ENCODE data around the gene CUBN. TPM values are rescaled to one million over a fixed set of nuclear protein-coding genes. Genes with fewer than 3 reads are reported as not detected.

CUBN gene
- total RNA-seq, 2 experiments from 2014 or later = 0.25 to 0.43 TPM

GRCh38 chr10:17101257-17101909, 28.2 kb downstream of the CUBN start:
- CTCF ChIA-PET = no interaction called here
- intact Hi-C loops (cut with DNase I, micrococcal nuclease) = no loop called here
- no peak overlapping the region for H3K27ac Mint-ChIP-seq
- ATAC-seq (no peak), DNase-seq (no peak)
- no peak overlapping the region for H3K4me3 Mint-ChIP-seq
- peaks cover 3% of the 10 kb centered on the region for H3K36me3 Mint-ChIP-seq (ENCODE audit: low read depth)
- no peaks in the 10 kb centered on the region for H3K9me3 Mint-ChIP-seq (ENCODE audit: low read depth)
- no peaks in the 10 kb centered on the region for H3K27me3 Mint-ChIP-seq
- POLR2A ChIA-PET = no interaction called here
- H3K4me1 Mint-ChIP-seq = no peaks in the 10 kb centered on the region

GRCh38 chr10:17100586-17100985, 29.0 kb downstream of the CUBN start:
- Mint-ChIP-seq H3K4me1 (no peaks in the 10 kb centered on the region), H3K27ac (no peak overlapping the region), H3K9me3 (ENCODE audit: low read depth) (no peaks in the 10 kb centered on the region), H3K4me3 (no peak overlapping the region), H3K27me3 (no peaks in the 10 kb centered on the region), H3K36me3 (ENCODE audit: low read depth) (peaks cover 5% of the 10 kb centered on the region)
- intact Hi-C loops (cut with DNase I, micrococcal nuclease) = no loop called here
- ChIA-PET CTCF (no interaction called here), POLR2A (no interaction called here)
- ATAC-seq (no peak), DNase-seq (no peak)

- ATAC-seq (no peak), DNase-seq (no peak)
- Mint-ChIP-seq H3K9me3 (ENCODE audit: low read depth) (peaks cover 7% of the 10 kb centered on the region), H3K36me3 (ENCODE audit: low read depth) (peaks cover 5% of the 10 kb centered on the region), H3K4me1 (no peaks in the 10 kb centered on the region), H3K27me3 (no peaks in the 10 kb centered on the region), H3K4me3 (no peak overlapping the region), H3K27ac (no peak overlapping the region)
- ChIA-PET POLR2A (no interaction called here), CTCF (interaction anchor here (0.8 kb wide), 1 partner anchor 9 kb away, joined by 3 read pairs; no protein-coding TSS in a partner anchor)
- intact Hi-C loops (cut with DNase I, micrococcal nuclease) = no loop called here
Observed at GRCh38 chr10:17098012-17098411, 31.6 kb downstream of the CUBN start.

GRCh38 chr10:17094844-17095243, 34.8 kb downstream of the CUBN start:
- Mint-ChIP-seq H3K4me1 (peaks cover 4% of the 10 kb centered on the region), H3K9me3 (ENCODE audit: low read depth) (peaks cover 7% of the 10 kb centered on the region), H3K27me3 (no peaks in the 10 kb centered on the region), H3K4me3 (no peak overlapping the region), H3K36me3 (ENCODE audit: low read depth) (peaks cover 5% of the 10 kb centered on the region), H3K27ac (no peak overlapping the region)
- no peak for ATAC-seq
- ChIA-PET CTCF (no interaction called here), POLR2A (no interaction called here)
- intact Hi-C loops (cut with DNase I, micrococcal nuclease) = no loop called here
- no peak for DNase-seq

GRCh38 chr10:17092986-17093803, 36.4 kb downstream of the CUBN start:
- no peaks in the 10 kb centered on the region for H3K27me3 Mint-ChIP-seq
- CTCF ChIA-PET = no interaction called here

GRCh38 chr10:17092216-17092944, 37.2 kb downstream of the CUBN start:
- ChIA-PET POLR2A (no interaction called here), CTCF (no interaction called here)
- no peak for DNase-seq
- no peak overlapping the region for H3K4me3 Mint-ChIP-seq
- no peak for ATAC-seq
- H3K36me3 Mint-ChIP-seq (ENCODE audit: low read depth) = peaks cover 5% of the 10 kb centered on the region
- H3K27ac Mint-ChIP-seq = no peak overlapping the region
- H3K4me1 Mint-ChIP-seq = peaks cover 4% of the 10 kb centered on the region
- intact Hi-C loops (cut with DNase I, micrococcal nuclease) = no loop called here
- H3K27me3 Mint-ChIP-seq = no peaks in the 10 kb centered on the region
- peaks cover 7% of the 10 kb centered on the region for H3K9me3 Mint-ChIP-seq (ENCODE audit: low read depth)

More at GRCh38 chr10:17092986-17093803, 36.4 kb downstream of the CUBN start:
- POLR2A ChIA-PET = no interaction called here
- H3K9me3 Mint-ChIP-seq (ENCODE audit: low read depth) = peaks cover 7% of the 10 kb centered on the region
- no peak overlapping the region for H3K4me3 Mint-ChIP-seq
- peaks cover 5% of the 10 kb centered on the region for H3K36me3 Mint-ChIP-seq (ENCODE audit: low read depth)
- ATAC-seq (no peak), DNase-seq (no peak)
- intact Hi-C loops (cut with DNase I, micrococcal nuclease) = no loop called here
- H3K27ac Mint-ChIP-seq = no peak overlapping the region
- H3K4me1 Mint-ChIP-seq = peaks cover 4% of the 10 kb centered on the region

- Mint-ChIP-seq H3K27me3 (no peaks in the 10 kb centered on the region), H3K4me3 (no peak overlapping the region), H3K36me3 (ENCODE audit: low read depth) (peaks cover 8% of the 10 kb centered on the region), H3K27ac (no peak overlapping the region), H3K9me3 (ENCODE audit: low read depth) (no peaks in the 10 kb centered on the region), H3K4me1 (peaks cover 4% of the 10 kb centered on the region)
- ChIA-PET POLR2A (no interaction called here), CTCF (interaction anchor here (0.6 to 0.7 kb wide), 2 partner anchors 10 to 927 kb away, joined by 3 read pairs; no protein-coding TSS in a partner anchor)
- DNase-seq (no peak), ATAC-seq (no peak)
- intact Hi-C loops (cut with DNase I, micrococcal nuclease) = no loop called here
Observed at GRCh38 chr10:17088118-17088806, 41.3 kb downstream of the CUBN start.

GRCh38 chr10:17086865-17087367, 42.7 kb downstream of the CUBN start:
- peaks cover 12% of the 10 kb centered on the region for H3K36me3 Mint-ChIP-seq (ENCODE audit: low read depth)
- ATAC-seq = no peak
- intact Hi-C loops (cut with DNase I, micrococcal nuclease) = no loop called here
- H3K27me3 Mint-ChIP-seq = no peaks in the 10 kb centered on the region
- H3K4me3 Mint-ChIP-seq = no peak overlapping the region
- ChIA-PET CTCF (no interaction called here), POLR2A (no interaction called here)
- no peaks in the 10 kb centered on the region for H3K4me1 Mint-ChIP-seq
- H3K27ac Mint-ChIP-seq = no peak overlapping the region
- no peak for DNase-seq
- no peaks in the 10 kb centered on the region for H3K9me3 Mint-ChIP-seq (ENCODE audit: low read depth)

- no peak for ATAC-seq
- H3K36me3 Mint-ChIP-seq (ENCODE audit: low read depth) = peaks cover 12% of the 10 kb centered on the region
- no peak for DNase-seq
- no peaks in the 10 kb centered on the region for H3K4me1 Mint-ChIP-seq
- H3K27ac Mint-ChIP-seq = no peak overlapping the region
- no peak overlapping the region for H3K4me3 Mint-ChIP-seq
- ChIA-PET POLR2A (no interaction called here), CTCF (interaction anchor here (1.0 kb wide), 1 partner anchor 11 kb away, joined by 3 read pairs; no protein-coding TSS in a partner anchor)
- H3K27me3 Mint-ChIP-seq = no peaks in the 10 kb centered on the region
- intact Hi-C loops (cut with DNase I, micrococcal nuclease) = no loop called here
- no peaks in the 10 kb centered on the region for H3K9me3 Mint-ChIP-seq (ENCODE audit: low read depth)
Observed at GRCh38 chr10:17085011-17085725, 44.4 kb downstream of the CUBN start.

- ATAC-seq (no peak), DNase-seq (no peak)
- Mint-ChIP-seq H3K27ac (no peak overlapping the region), H3K36me3 (ENCODE audit: low read depth) (peaks cover 12% of the 10 kb centered on the region), H3K27me3 (no peaks in the 10 kb centered on the region), H3K4me1 (peaks cover 5% of the 10 kb centered on the region), H3K4me3 (no peak overlapping the region), H3K9me3 (ENCODE audit: low read depth) (no peaks in the 10 kb centered on the region)
- ChIA-PET POLR2A (no interaction called here), CTCF (no interaction called here)
- intact Hi-C loops (cut with DNase I, micrococcal nuclease) = no loop called here
Observed at GRCh38 chr10:17084258-17084657, 45.4 kb downstream of the CUBN start.

GRCh38 chr10:17081431-17081830, 48.2 kb downstream of the CUBN start:
- intact Hi-C loops (cut with DNase I, micrococcal nuclease) = no loop called here
- Mint-ChIP-seq H3K27me3 (no peaks in the 10 kb centered on the region), H3K4me1 (peaks cover 17% of the 10 kb centered on the region), H3K9me3 (ENCODE audit: low read depth) (no peaks in the 10 kb centered on the region), H3K27ac (no peak overlapping the region), H3K4me3 (no peak overlapping the region), H3K36me3 (ENCODE audit: low read depth) (peaks cover 9% of the 10 kb centered on the region)
- ATAC-seq (no peak), DNase-seq (no peak)
- ChIA-PET CTCF (no interaction called here), POLR2A (no interaction called here)
